Smooth muscle cell of the brain vasculature (primary cell): ENCODE data around the gene ST6GALNAC3.
"Not testable (repeated sequence)": the region's sequence is repeated elsewhere in the genome, so short reads cannot be mapped to it uniquely, and the experiment has no call there.

Experiments
- DNase-seq: peaks from one replicate; pipeline ENCODE4 v3.0.0-alpha.2; 2012; ENCODE audit warnings: low read depth, low spot score

Gene ST6GALNAC3

GRCh38 chr1:76106719-76107235 lies 32.2 kb downstream of the ST6GALNAC3 start:
- DNase-seq = no peak

- DNase-seq = no peak
Measured at GRCh38 chr1:76109404-76109803, 34.9 kb downstream of the ST6GALNAC3 start.

- no peak for DNase-seq
Measured at GRCh38 chr1:76109901-76110560, 35.5 kb downstream of the ST6GALNAC3 start.

GRCh38 chr1:76110666-76111065 lies 36.1 kb downstream of the ST6GALNAC3 start:
- no peak for DNase-seq

- DNase-seq = not testable (repeated sequence)
Measured at GRCh38 chr1:76112321-76112720, 37.8 kb downstream of the ST6GALNAC3 start.

- no peak for DNase-seq
Measured at GRCh38 chr1:76113446-76113845, 38.9 kb downstream of the ST6GALNAC3 start.

- no peak for DNase-seq
Measured at GRCh38 chr1:76115171-76115570, 40.6 kb downstream of the ST6GALNAC3 start.

GRCh38 chr1:76121850-76122249 lies 47.3 kb downstream of the ST6GALNAC3 start:
- DNase-seq = no peak

GRCh38 chr1:76122271-76122670 lies 47.7 kb downstream of the ST6GALNAC3 start:
- DNase-seq = no peak

- DNase-seq = not testable (repeated sequence)
Measured at GRCh38 chr1:76123411-76124064, 49.0 kb downstream of the ST6GALNAC3 start.

GRCh38 chr1:76124196-76124595 lies 49.6 kb downstream of the ST6GALNAC3 start:
- DNase-seq = no peak

- DNase-seq = no peak
Measured at GRCh38 chr1:76125473-76126219, 51.1 kb downstream of the ST6GALNAC3 start.

- DNase-seq = no peak
Measured at GRCh38 chr1:76128096-76128495, 53.5 kb downstream of the ST6GALNAC3 start.

- DNase-seq = no peak
Measured at GRCh38 chr1:76129731-76130130, 55.2 kb downstream of the ST6GALNAC3 start.

- DNase-seq = no peak
Measured at GRCh38 chr1:76130992-76131391, 56.4 kb downstream of the ST6GALNAC3 start.

GRCh38 chr1:76133977-76134376 lies 59.4 kb downstream of the ST6GALNAC3 start:
- no peak for DNase-seq

- DNase-seq = no peak
Measured at GRCh38 chr1:76135835-76136234, 61.3 kb downstream of the ST6GALNAC3 start.

GRCh38 chr1:76136894-76137293 lies 62.3 kb downstream of the ST6GALNAC3 start:
- no peak for DNase-seq

- DNase-seq = no peak
Measured at GRCh38 chr1:76137746-76138145, 63.2 kb downstream of the ST6GALNAC3 start.

GRCh38 chr1:76138217-76138616 lies 63.7 kb downstream of the ST6GALNAC3 start:
- no peak for DNase-seq

GRCh38 chr1:76140227-76140626 lies 65.7 kb downstream of the ST6GALNAC3 start:
- DNase-seq = no peak

- no peak for DNase-seq
Measured at GRCh38 chr1:76141929-76142328, 67.4 kb downstream of the ST6GALNAC3 start.
